GM12875 (cell line): ENCODE results near the gene EFS.
"Not testable (repeated sequence)": the region's sequence is repeated elsewhere in the genome, so short reads cannot be mapped to it uniquely, and the experiment has no call there.

Source experiments
- H3K4me3 ChIP-seq: one replicate; pipeline ENCODE4 v1.5.1; 2011; ENCODE audit warnings: low read depth, low read length, control low read depth
- CTCF ChIP-seq: IDR thresholded peaks from 2 replicates; pipeline ENCODE4 v1.5.1; 2011; ENCODE audit warnings: low read depth, mild to moderate bottlenecking, control low read depth, inconsistent platforms, low read length, moderate library complexity, borderline replicate concordance; ENCODE audit not compliant: insufficient read depth

Gene EFS

DNA sequence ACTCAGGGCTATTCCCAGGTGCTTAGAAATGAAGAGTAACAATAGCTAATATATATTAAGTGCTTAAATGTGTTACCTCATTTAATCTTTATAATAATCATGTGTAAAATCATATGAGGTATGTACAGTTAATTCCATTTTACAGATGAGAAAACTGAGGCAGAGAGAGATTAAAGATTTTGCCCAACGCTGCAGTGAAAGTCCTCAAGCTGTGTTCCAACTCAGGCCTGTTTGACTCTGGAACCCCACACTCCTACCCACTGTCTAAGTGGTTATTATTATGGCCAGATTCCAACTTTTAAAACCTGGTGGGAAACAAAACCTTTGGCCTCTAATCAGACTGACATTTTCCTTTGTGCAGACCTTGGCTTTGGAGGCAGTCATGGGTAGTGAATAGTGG is 22.0 kb upstream of the EFS start:
- no peak overlapping the region for H3K4me3 ChIP-seq
- TF ChIP-seq CTCF: no peak

GRCh38 chr14:23386266-23386657 is 21.3 kb upstream of the EFS start:
- H3K4me3 ChIP-seq: not testable (repeated sequence)

DNA sequence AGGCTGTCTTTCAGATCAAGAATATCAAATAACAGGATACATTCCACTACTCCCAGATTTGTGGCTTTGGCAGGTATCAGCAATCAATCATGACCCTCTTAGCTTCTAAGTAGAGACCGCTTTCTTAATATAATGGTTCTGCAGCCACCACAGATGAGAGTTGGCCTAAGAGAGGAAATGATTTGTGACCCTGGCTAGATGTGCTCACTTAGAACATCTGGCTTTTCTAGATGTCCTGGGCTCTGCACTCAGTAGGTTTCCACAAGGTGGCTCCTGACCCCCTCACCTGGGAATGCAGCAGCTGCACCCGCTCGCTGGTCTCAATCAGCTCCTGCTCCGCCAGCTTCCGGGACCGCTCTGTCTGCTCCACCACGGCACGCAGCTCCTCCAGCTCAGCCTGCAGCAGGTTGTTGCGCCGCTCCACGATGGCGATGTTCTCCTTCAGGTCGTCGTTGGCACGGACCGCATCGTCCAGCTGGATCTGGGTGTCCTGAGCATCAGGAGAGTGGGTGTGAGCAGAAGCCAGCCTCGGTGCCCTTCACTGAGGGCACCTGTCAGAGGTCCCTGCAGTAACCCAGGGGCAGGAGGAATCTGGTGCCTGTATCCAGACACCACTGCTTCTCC is 20.8 kb upstream of the EFS start:
- H3K4me3 ChIP-seq: no peak overlapping the region
- no peak for TF ChIP-seq CTCF

- TF ChIP-seq CTCF: no peak
- no peak overlapping the region for H3K4me3 ChIP-seq
Observed at GRCh38 chr14:23385244-23385641, 20.3 kb upstream of the EFS start.

GRCh38 chr14:23384364-23385080 is 19.6 kb upstream of the EFS start:
- no peak for TF ChIP-seq CTCF
- H3K4me3 ChIP-seq: no peak overlapping the region

DNA sequence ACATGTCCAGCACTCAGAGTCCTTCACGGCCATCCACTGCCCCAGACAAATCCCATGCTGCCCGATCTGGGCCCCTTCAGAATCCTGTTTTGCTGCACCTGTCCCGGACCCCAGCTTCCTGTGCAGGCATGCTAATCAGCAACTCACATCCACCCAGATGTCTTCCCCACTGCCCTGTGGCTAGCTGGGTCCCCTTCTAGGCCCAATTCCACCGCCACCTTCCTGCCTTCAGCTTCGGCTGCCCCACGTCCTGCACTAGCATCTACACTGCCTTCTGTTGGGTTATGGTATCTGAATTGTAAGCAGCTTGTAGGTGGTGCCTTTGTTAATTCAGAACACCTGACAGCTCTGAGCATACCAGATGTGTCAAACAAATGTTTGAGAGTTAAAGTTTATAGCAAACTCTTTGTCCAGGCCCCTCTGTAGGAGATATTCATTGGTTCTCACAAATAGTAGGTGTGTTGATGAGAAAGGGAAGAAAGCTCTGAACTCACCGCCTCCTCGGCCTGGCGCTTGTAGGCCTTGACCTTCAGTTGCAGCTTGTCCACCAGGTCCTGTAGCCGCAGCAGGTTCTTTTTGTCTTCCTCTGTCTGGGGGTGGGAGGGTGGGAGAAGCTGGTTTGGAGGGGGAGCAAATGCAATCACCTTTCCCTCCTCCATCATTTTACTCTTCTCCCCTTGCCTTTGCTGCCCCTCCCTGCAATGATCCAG is 17.9 kb upstream of the EFS start:
- no peak overlapping the region for H3K4me3 ChIP-seq
- no peak for TF ChIP-seq CTCF

DNA sequence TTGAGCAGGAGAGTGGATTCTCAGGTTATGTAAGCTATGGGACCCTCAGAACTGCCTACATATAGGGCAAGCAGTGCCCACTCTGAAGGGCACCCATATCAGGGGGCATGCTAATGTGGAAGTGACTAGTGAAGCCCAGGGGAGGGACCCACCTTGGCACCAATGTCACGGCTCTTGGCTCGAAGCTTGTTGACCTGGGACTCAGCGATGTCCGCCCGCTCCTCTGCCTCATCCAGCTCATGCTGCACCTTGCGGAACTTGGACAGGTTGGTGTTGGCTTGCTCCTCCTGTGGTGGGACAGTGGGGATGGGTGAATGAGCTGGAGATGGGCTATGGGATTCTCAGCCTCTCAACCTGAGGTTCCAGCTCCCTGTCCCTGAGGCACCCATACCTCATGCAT is 17.3 kb upstream of the EFS start:
- no peak for TF ChIP-seq CTCF
- H3K4me3 ChIP-seq: no peak overlapping the region
